Trophoblast cell (in vitro differentiated cells and primary cell): ENCODE results near the gene LDLRAD2.
A peak's percentile ranks its signal among the peaks of the same experiment; 100 is the strongest.
"Not testable (repeated sequence)": the region's sequence is repeated elsewhere in the genome, so short reads cannot be mapped to it uniquely, and the experiment has no call there.

ENCODE experiments used
- DNase-seq, 2 donors: peaks; one replicate each; pipeline ENCODE4 v3.0.0-alpha.2; 2016
- H2AFZ ChIP-seq: 2 replicates; pipeline ENCODE4 v1.6.1; 2013; ENCODE audit warnings: low read length, moderate library complexity, mild to moderate bottlenecking; ENCODE audit not compliant: insufficient read depth, poor library complexity
- H2AK5ac ChIP-seq: 2 replicates; pipeline ENCODE4 v1.6.1; 2013; ENCODE audit warnings: mild to moderate bottlenecking, low read length
- H2BK120ac ChIP-seq: 2 replicates; pipeline ENCODE4 v1.6.1; 2013; ENCODE audit warnings: low read length, mild to moderate bottlenecking, moderate library complexity; ENCODE audit not compliant: insufficient read depth, poor library complexity
- H2BK12ac ChIP-seq: 2 replicates; pipeline ENCODE4 v1.6.1; 2013; ENCODE audit warnings: mild to moderate bottlenecking, low read length, moderate library complexity
- H2BK5ac ChIP-seq: 2 replicates; pipeline ENCODE4 v1.6.1; 2013; ENCODE audit warnings: low read length, low read depth, moderate library complexity, mild to moderate bottlenecking; ENCODE audit not compliant: poor library complexity
- H3K14ac ChIP-seq: 2 replicates; pipeline ENCODE4 v1.6.1; 2013; ENCODE audit warnings: mild to moderate bottlenecking, low read length
- H3K18ac ChIP-seq: 2 replicates; pipeline ENCODE4 v1.6.1; 2013; ENCODE audit warnings: mild to moderate bottlenecking, low read length
- H3K23ac ChIP-seq: 2 replicates; pipeline ENCODE4 v1.6.1; 2013; ENCODE audit warnings: low read length
- H3K27ac ChIP-seq: 2 replicates; pipeline ENCODE4 v1.5.1; 2013; ENCODE audit warnings: low read depth, mild to moderate bottlenecking, inconsistent platforms, low read length, moderate library complexity
- H3K27me3 ChIP-seq: 2 replicates; pipeline ENCODE4 v1.6.1; 2013; ENCODE audit warnings: inconsistent platforms, mild to moderate bottlenecking, low read length, moderate library complexity; ENCODE audit not compliant: insufficient read depth
- H3K36me3 ChIP-seq, 2 experiments: 1 replicate in 1 of 2; 2 replicates in 1 of 2; pipeline ENCODE4 v1.6.1; 2013; ENCODE audit warnings: low read length in 2 of 2, mild to moderate bottlenecking in 2 of 2, moderate library complexity in 1 of 2; ENCODE audit not compliant: insufficient read depth in 2 of 2, control insufficient read depth in 1 of 2
- H3K4ac ChIP-seq: 2 replicates; pipeline ENCODE4 v1.6.1; 2013; ENCODE audit warnings: low read depth, mild to moderate bottlenecking, low read length, moderate library complexity
- H3K4me1 ChIP-seq, 2 experiments: 1 replicate in 1 of 2; 2 replicates in 1 of 2; pipeline ENCODE4 v1.6.1; 2013; ENCODE audit warnings: low read length in 2 of 2, mild to moderate bottlenecking in 2 of 2, moderate library complexity in 1 of 2; ENCODE audit not compliant: insufficient read depth in 2 of 2, control insufficient read depth in 1 of 2
- H3K4me2 ChIP-seq: 2 replicates; pipeline ENCODE4 v1.6.1; 2013; ENCODE audit warnings: inconsistent platforms, mild to moderate bottlenecking, low read length, moderate library complexity
- H3K4me3 ChIP-seq: 2 replicates; pipeline ENCODE4 v1.5.1; 2013; ENCODE audit warnings: mild to moderate bottlenecking, low read depth, low read length, inconsistent platforms
- H3K79me1 ChIP-seq: one replicate; pipeline ENCODE4 v1.6.1; 2013; ENCODE audit warnings: low read length
- H3K79me2 ChIP-seq: 2 replicates; pipeline ENCODE4 v1.6.1; 2013; ENCODE audit warnings: low read length, mild to moderate bottlenecking; ENCODE audit not compliant: control insufficient read depth, insufficient read depth, poor library complexity
- H3K9ac ChIP-seq: 2 replicates; pipeline ENCODE4 v1.6.1; 2013; ENCODE audit warnings: mild to moderate bottlenecking, low read length
- H3K9me3 ChIP-seq: 2 replicates; pipeline ENCODE4 v1.6.1; 2013; ENCODE audit warnings: low read depth, mild to moderate bottlenecking, control low read depth, inconsistent platforms, low read length; ENCODE audit not compliant: insufficient read depth
- H4K12ac ChIP-seq: 2 replicates; pipeline ENCODE4 v1.6.1; 2013; ENCODE audit warnings: low read depth, mild to moderate bottlenecking, low read length, moderate library complexity
- H4K8ac ChIP-seq: 2 replicates; pipeline ENCODE4 v1.6.1; 2013; ENCODE audit warnings: low read depth, mild to moderate bottlenecking, low read length, moderate library complexity
- H4K91ac ChIP-seq: one replicate; pipeline ENCODE4 v1.6.1; 2013; ENCODE audit warnings: low read depth, mild to moderate bottlenecking, low read length, moderate library complexity
- WGBS: extraction: QIAGEN DNeasy Blood & Tissue Kit; methylation state at CpG from one replicate; pipeline ENCODE4 v1.1.7; 2013; ENCODE audit warnings: missing lambda C conversion rate; ENCODE audit not compliant: insufficient read length, insufficient coverage; ENCODE audit errors: extremely low coverage; 5-methylcytosine and 5-hydroxymethylcytosine counted together

Gene LDLRAD2

DNA sequence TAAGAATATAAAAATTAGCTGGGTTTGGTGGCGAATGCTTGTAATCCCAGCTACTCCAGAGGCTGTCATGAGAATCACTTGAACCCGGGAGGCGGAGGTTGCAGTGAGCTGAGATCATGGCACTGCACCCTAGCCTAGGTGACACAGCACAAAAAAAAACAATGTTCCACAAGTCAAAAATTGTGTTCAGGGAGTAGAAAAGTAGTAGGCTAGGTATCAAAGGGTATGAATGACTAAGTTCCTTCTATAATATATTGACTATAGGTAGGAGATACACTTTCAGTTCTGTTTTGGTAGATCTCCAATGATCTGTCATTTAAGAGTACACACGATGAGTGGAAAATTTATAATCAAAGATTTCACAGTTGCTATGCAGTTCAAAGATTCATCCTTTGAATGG is 45.9 kb upstream of the LDLRAD2 start:
- Histone ChIP-seq H3K27me3 (no peaks in the 10 kb centered on the region), H4K8ac (no peak overlapping the region), H3K4ac (no peak overlapping the region), H3K79me2 (peaks cover 13% of the 10 kb centered on the region), H3K9ac (no peak overlapping the region), H3K23ac (no peak overlapping the region), H3K79me1 (no peaks in the 10 kb centered on the region), H4K91ac (no peak overlapping the region), H3K14ac (no peak overlapping the region), H2AK5ac (no peak overlapping the region), H3K4me1 (no peaks in the 10 kb centered on the region), H3K4me3 (no peak overlapping the region), H3K27ac (no peak overlapping the region), H2BK12ac (no peak overlapping the region), H3K36me3 (no peaks in the 10 kb centered on the region), H3K4me2 (no peak overlapping the region), H3K9me3 (no peaks in the 10 kb centered on the region), H2AFZ (no peak overlapping the region), H4K12ac (no peak overlapping the region), H3K18ac (no peak overlapping the region), H2BK120ac (no peak overlapping the region), H2BK5ac (no peak overlapping the region)
- WGBS: no CpG with 5 or more reads among the region's 4 CpGs
- no peak for DNase-seq

DNA sequence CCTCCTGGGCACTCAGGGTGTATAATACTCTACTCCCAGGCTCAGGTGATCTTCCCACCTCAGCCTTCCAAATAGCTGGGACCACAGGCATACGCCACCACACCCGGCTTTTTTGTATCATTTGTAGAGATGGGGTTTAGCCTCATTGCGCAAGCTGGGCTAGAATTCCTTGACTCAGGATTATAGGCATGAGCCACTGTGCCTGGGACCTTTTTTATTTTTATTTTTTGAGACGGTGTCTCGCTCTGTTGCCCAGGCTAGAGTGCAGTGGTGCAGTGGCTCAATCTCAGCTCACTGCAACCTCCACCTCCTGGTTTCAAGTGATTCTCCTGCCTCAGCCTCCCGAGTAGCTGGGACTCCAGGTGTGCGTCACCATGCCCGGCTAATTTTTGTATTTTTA is 45.0 kb upstream of the LDLRAD2 start:
- not testable (repeated sequence) for H3K23ac ChIP-seq, H3K14ac ChIP-seq, H3K9ac ChIP-seq, H2AFZ ChIP-seq, H3K9me3 ChIP-seq, H2AK5ac ChIP-seq, H3K36me3 ChIP-seq, H3K27ac ChIP-seq, H3K27me3 ChIP-seq, H3K79me1 ChIP-seq, H4K91ac ChIP-seq, H3K4me1 ChIP-seq, H3K4me2 ChIP-seq, H2BK5ac ChIP-seq, H3K4me3 ChIP-seq, H3K18ac ChIP-seq, H2BK12ac ChIP-seq, H4K8ac ChIP-seq, H2BK120ac ChIP-seq, DNase-seq, H4K12ac ChIP-seq
- Histone ChIP-seq H3K79me2 (peaks cover 13% of the 10 kb centered on the region), H3K4ac (peak overlapping the region; percentile 51)
- no CpG with 5 or more reads among the region's 8 CpGs for WGBS

DNA sequence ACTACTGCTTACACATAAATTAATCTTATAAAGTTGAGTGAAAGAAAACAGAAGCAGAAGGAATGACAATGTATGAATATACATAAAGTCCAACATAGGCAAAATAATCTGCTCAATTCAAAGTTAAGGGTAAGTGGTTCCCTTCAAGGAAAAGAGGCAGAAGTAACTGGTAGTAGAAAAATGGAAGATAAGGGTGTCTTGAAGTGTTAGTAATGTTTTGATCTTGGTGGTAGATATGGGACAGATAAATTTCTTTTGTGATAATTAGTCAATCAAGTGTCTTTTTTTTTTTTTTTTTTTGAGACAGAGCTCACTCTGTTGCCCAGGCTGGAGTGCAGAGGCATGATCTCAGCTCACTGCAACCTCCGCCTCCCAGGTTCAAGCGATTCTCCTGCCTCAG is 41.9 kb upstream of the LDLRAD2 start:
- no peak for DNase-seq
- no peak overlapping the region for H2BK120ac ChIP-seq
- no peak overlapping the region for H3K14ac ChIP-seq
- no peaks in the 10 kb centered on the region for H3K79me1 ChIP-seq
- H3K36me3 ChIP-seq: peaks cover 0 to 3% of the 10 kb centered on the region in 2 experiments
- no peak overlapping the region for H2BK12ac ChIP-seq
- no peak overlapping the region for H2AK5ac ChIP-seq
- H3K23ac ChIP-seq: no peak overlapping the region
- H3K4me1 ChIP-seq: no peaks in the 10 kb centered on the region
- no peak overlapping the region for H3K18ac ChIP-seq
- H3K4me2 ChIP-seq: no peak overlapping the region
- H3K27ac ChIP-seq: no peak overlapping the region
- H4K12ac ChIP-seq: no peak overlapping the region
- H3K9ac ChIP-seq: no peak overlapping the region
- no CpG with 5 or more reads among the region's 2 CpGs for WGBS
- no peak overlapping the region for H3K4me3 ChIP-seq
- H3K9me3 ChIP-seq: no peaks in the 10 kb centered on the region
- H3K79me2 ChIP-seq: peaks cover 10% of the 10 kb centered on the region
- no peak overlapping the region for H3K4ac ChIP-seq
- no peak overlapping the region for H4K8ac ChIP-seq
- H3K27me3 ChIP-seq: no peaks in the 10 kb centered on the region
- no peak overlapping the region for H2BK5ac ChIP-seq
- H2AFZ ChIP-seq: no peak overlapping the region
- H4K91ac ChIP-seq: no peak overlapping the region

DNA sequence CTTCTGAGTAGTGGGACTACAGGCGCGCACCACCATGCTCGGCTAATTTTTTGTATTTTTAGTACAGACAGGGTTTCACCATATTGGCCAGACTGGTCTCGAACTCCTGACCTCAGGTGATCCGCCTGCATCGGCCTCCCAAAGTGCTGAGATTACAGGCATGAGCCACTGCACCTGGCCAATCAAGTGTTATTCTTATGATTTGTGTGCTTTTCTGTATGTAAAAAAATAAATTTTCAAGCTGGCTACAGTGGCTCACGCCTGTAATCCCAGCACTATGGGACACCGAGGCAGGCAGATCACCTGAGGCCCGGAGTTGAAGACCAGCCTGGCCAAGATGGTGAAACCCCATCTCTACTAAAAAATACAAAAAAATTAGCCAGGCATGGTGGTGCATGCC is 41.5 kb upstream of the LDLRAD2 start:
- WGBS: no CpG with 5 or more reads among the region's 9 CpGs
- DNase-seq: not testable (repeated sequence)

More for the DNA sequence above, 41.5 kb upstream of the LDLRAD2 start:
- H2BK5ac ChIP-seq, H2AK5ac ChIP-seq, H3K27me3 ChIP-seq, H4K8ac ChIP-seq, H3K4me2 ChIP-seq, H2BK12ac ChIP-seq, H3K9ac ChIP-seq, H4K91ac ChIP-seq, H2AFZ ChIP-seq, H3K18ac ChIP-seq, H3K36me3 ChIP-seq, H4K12ac ChIP-seq, H3K4me3 ChIP-seq, H3K4me1 ChIP-seq, H2BK120ac ChIP-seq, H3K79me1 ChIP-seq, H3K23ac ChIP-seq, H3K14ac ChIP-seq, H3K9me3 ChIP-seq, H3K27ac ChIP-seq: not testable (repeated sequence)
- Histone ChIP-seq H3K4ac (peak overlapping the region; percentile 81), H3K79me2 (peaks cover 10% of the 10 kb centered on the region)
